ENCODE data around the gene IQCE.

IQCE gene

GRCh38 chr7:2610466-2610865, 51.7 kb downstream of the IQCE start:
- H3K27me3 ChIP-seq (ENCODE audit: control insufficient read depth, low read length), result peaks cover 4% of the 10 kb centered on the region; the same call in 1 of the 2 replicates
- no peak overlapping the region for H3K27ac ChIP-seq (ENCODE audit: low read depth, low read length)
- H3K4me1 ChIP-seq (ENCODE audit: control insufficient read depth, low read length), result peaks cover 45% of the 10 kb centered on the region
- no peaks in the 10 kb centered on the region for H3K9me2 ChIP-seq (replicated peaks; ENCODE audit: control insufficient read depth, low read length)
- H3F3A ChIP-seq (ENCODE audit: control insufficient read depth, insufficient read depth), result peaks cover 9% of the 10 kb centered on the region
- H4K20me1 ChIP-seq (ENCODE audit: control insufficient read depth, insufficient read depth, low read depth, low read length), result no peaks in the 10 kb centered on the region
- no peak overlapping the region for H3K4me3 ChIP-seq (ENCODE audit: low read length)
- no peaks in the 10 kb centered on the region for H3K36me3 ChIP-seq (ENCODE audit: control insufficient read depth, low read length)
- no peaks in the 10 kb centered on the region for H3K79me2 ChIP-seq (ENCODE audit: control insufficient read depth, low read length)
- TF ChIP-seq EZH2phosphoT487 (IDR thresholded peaks at IDR 0.05; ENCODE audit: borderline replicate concordance, low read length) (no peak), CTCF (IDR thresholded peaks at IDR 0.05; ENCODE audit: low read depth, low read length, poor library complexity, severe bottlenecking) (no peak)
- H3K9me3 ChIP-seq (ENCODE audit: control insufficient read depth, insufficient read depth, low read length), result no peaks in the 10 kb centered on the region
- H3K4me2 ChIP-seq (ENCODE audit: low read length), result no peak overlapping the region

DNA sequence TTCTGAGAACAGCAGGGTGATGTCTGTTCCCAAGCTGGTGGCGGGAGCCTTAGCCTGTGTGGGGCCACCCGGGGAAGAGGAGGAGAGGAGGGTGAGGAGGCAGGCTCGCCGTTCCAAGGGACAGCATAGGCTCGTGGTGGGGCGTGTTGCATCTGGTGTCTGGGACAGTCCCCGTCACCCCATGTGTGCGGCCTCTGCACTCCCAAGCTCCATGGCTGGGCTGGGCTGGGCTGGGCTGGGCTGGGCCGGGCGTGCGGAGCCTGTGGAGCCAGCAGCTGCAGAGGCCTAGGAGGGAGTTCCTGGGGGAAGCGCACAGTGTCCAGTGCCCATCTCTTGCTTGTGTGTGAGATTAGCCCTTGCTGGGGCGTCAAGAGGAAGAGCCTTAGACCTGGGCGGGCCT, 52.1 kb downstream of the IQCE start:
- H3K4me1 ChIP-seq (ENCODE audit: control insufficient read depth, low read length), result peaks cover 45% of the 10 kb centered on the region
- H3K4me2 ChIP-seq (ENCODE audit: low read length), result no peak overlapping the region
- no peaks in the 10 kb centered on the region for H3K79me2 ChIP-seq (ENCODE audit: control insufficient read depth, low read length)
- H3K36me3 ChIP-seq (ENCODE audit: control insufficient read depth, low read length), result no peaks in the 10 kb centered on the region
- TF ChIP-seq EZH2phosphoT487 (IDR thresholded peaks at IDR 0.05; ENCODE audit: borderline replicate concordance, low read length), result no peak
- TF ChIP-seq CTCF (IDR thresholded peaks at IDR 0.05; ENCODE audit: low read depth, low read length, poor library complexity, severe bottlenecking), result no peak
- H3K27me3 ChIP-seq (ENCODE audit: control insufficient read depth, low read length), result peaks cover 4% of the 10 kb centered on the region; the same call in 1 of the 2 replicates
- no peaks in the 10 kb centered on the region for H3K9me2 ChIP-seq (replicated peaks; ENCODE audit: control insufficient read depth, low read length)
- H3K4me3 ChIP-seq (ENCODE audit: low read length), result no peak overlapping the region
- peaks cover 9% of the 10 kb centered on the region for H3F3A ChIP-seq (ENCODE audit: control insufficient read depth, insufficient read depth)
- no peak overlapping the region for H3K27ac ChIP-seq (ENCODE audit: low read depth, low read length)
- H4K20me1 ChIP-seq (ENCODE audit: control insufficient read depth, insufficient read depth, low read depth, low read length), result no peaks in the 10 kb centered on the region
- H3K9me3 ChIP-seq (ENCODE audit: control insufficient read depth, insufficient read depth, low read length), result no peaks in the 10 kb centered on the region

DNA sequence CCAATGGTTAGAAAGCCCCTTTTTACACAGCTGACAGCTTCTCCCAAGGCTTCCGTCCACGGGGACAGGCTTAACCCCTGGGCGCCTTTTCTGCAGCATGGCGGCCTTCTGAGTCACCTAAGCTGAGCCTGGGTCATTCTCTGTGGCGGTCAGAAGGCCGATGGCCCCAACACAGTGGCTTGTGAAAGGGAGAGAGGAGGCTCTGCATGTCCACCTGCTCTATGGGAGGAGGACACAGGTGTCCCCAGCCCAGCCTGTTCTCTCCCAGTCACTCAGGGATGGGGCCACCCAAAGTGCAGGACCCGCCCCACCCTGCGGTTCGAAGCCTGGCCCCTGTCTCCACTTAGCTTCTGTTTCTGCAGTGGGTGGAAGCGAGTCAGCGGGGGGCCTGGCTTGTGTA, 52.6 kb downstream of the IQCE start:
- Histone ChIP-seq H3K27ac (ENCODE audit: low read depth, low read length) (no peak overlapping the region), H3K79me2 (ENCODE audit: control insufficient read depth, low read length) (no peaks in the 10 kb centered on the region), H4K20me1 (ENCODE audit: control insufficient read depth, insufficient read depth, low read depth, low read length) (no peaks in the 10 kb centered on the region), H3K9me3 (ENCODE audit: control insufficient read depth, insufficient read depth, low read length) (no peaks in the 10 kb centered on the region), H3K36me3 (ENCODE audit: control insufficient read depth, low read length) (no peaks in the 10 kb centered on the region), H3K4me2 (ENCODE audit: low read length) (no peak overlapping the region), H3K4me3 (ENCODE audit: low read length) (no peak overlapping the region), H3F3A (ENCODE audit: control insufficient read depth, insufficient read depth) (peaks cover 9% of the 10 kb centered on the region), H3K9me2 (replicated peaks; ENCODE audit: control insufficient read depth, low read length) (no peaks in the 10 kb centered on the region), H3K4me1 (ENCODE audit: control insufficient read depth, low read length) (peaks cover 45% of the 10 kb centered on the region), H3K27me3 (ENCODE audit: control insufficient read depth, low read length) (peaks cover 4% of the 10 kb centered on the region; the same call in 1 of the 2 replicates)
- no peak for TF ChIP-seq EZH2phosphoT487 (IDR thresholded peaks at IDR 0.05; ENCODE audit: borderline replicate concordance, low read length)
- no peak for TF ChIP-seq CTCF (IDR thresholded peaks at IDR 0.05; ENCODE audit: low read depth, low read length, poor library complexity, severe bottlenecking)

All from DOHH2 (cell line).